ENCODE measurements around the gene VPS26C. TPM values are rescaled to one million over a fixed set of nuclear protein-coding genes. Genes with fewer than 3 reads are reported as not detected.

Gene VPS26C
- total RNA-seq, 1 experiment from 2014 or later, result 58.0 TPM

DNA sequence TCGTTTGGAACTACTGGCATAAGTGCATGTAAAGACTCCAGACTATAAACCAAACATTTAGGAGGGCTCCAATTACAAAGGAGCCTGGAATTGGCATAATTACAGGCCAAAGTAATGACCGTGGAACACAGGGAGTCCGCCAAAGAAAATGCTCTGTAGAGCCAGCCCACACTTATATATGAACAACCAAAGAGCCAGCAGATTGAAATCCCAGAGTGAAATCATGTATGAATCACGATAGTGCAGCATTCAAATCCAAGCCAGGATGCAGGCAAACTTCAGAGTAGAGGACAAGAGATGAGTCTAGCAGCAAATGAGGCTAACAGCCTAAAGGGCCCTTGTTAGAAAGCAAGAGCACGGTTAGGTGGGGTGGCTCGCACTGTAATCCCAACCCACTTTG is 13.1 kb downstream of the VPS26C start:
- Histone ChIP-seq H3K79me1 (ENCODE audit: insufficient read depth, low read depth, low read length, poor library complexity, severe bottlenecking) (peaks cover 4% of the 10 kb centered on the region), H3K27ac (ENCODE audit: insufficient read length, low read depth, low read length) (no peak overlapping the region), H3K14ac (ENCODE audit: insufficient read depth, low read length) (no peak overlapping the region), H3K56ac (ENCODE audit: insufficient read length, low read depth, low read length) (no peak overlapping the region), H3K79me2 (ENCODE audit: insufficient read depth, low read length) (peaks cover 3% of the 10 kb centered on the region; the same call in 1 of the 2 replicates), H2BK12ac (ENCODE audit: insufficient read length, low read depth, low read length) (no peak overlapping the region), H4K8ac (replicated peaks; ENCODE audit: insufficient read length, low read depth, low read length) (no peak overlapping the region), H3K18ac (ENCODE audit: insufficient read length, low read depth, low read length) (no peak overlapping the region), H3K9ac (ENCODE audit: extremely low read depth, insufficient read length, low read length) (no peak overlapping the region), H4K20me1 (ENCODE audit: control insufficient read depth, insufficient read depth, insufficient read length) (no peaks in the 10 kb centered on the region), H2BK20ac (ENCODE audit: low read depth, low read length, poor library complexity, severe bottlenecking) (no peak overlapping the region), H2BK120ac (ENCODE audit: low read depth, low read length, poor library complexity, severe bottlenecking) (no peak overlapping the region), H4K91ac (ENCODE audit: insufficient read length, low read depth, low read length) (no peak overlapping the region), H3T11ph (ENCODE audit: low read length) (no peak overlapping the region), H3K27me3 (ENCODE audit: insufficient read depth, low read length) (no peaks in the 10 kb centered on the region), H2BK15ac (ENCODE audit: low read depth, low read length) (no peak overlapping the region), H3K9me3 (ENCODE audit: control insufficient read depth, low read depth, low read length) (no peaks in the 10 kb centered on the region), H2BK5ac (ENCODE audit: insufficient read length, low read length) (no peak overlapping the region), H3K4me2 (ENCODE audit: insufficient read depth, insufficient read length, low read length) (no peak overlapping the region), H4K5ac (ENCODE audit: insufficient read length, low read depth, low read length) (no peak overlapping the region), H3K23ac (ENCODE audit: insufficient read length, low read depth, low read length) (no peak overlapping the region), H3K4me1 (ENCODE audit: insufficient read depth, low read length) (no peaks in the 10 kb centered on the region), H2AFZ (ENCODE audit: low read length) (no peak overlapping the region), H3K4ac (ENCODE audit: low read depth, low read length) (no peak overlapping the region), H3K23me2 (ENCODE audit: insufficient read length, low read depth, low read length, poor library complexity, severe bottlenecking) (peaks cover 14% of the 10 kb centered on the region), H2AK5ac (ENCODE audit: insufficient read length, low read length) (no peak overlapping the region)
- H3K27me3 Mint-ChIP-seq (ENCODE audit: low read depth), result no peaks in the 10 kb centered on the region
- peaks cover 17 to 21% of the 10 kb centered on the region in 2 experiments for H3K4me1 Mint-ChIP-seq
- no peak for DNase-seq
- WGBS (ENCODE audit: extremely low coverage, insufficient read length, low lambda C conversion rate), result no CpG with 5 or more reads among the region's 6 CpGs
- no peak overlapping the region; a peak in 1 of 7 replicates for H3K27ac Mint-ChIP-seq
- peaks cover 0 to 2% (median 1%) of the 10 kb centered on the region in 3 experiments; a peak in 2 of 7 replicates for H3K36me3 Mint-ChIP-seq (ENCODE audit: insufficient read depth in 1 of 3, low read depth in 3 of 3)
- TF ChIP-seq, protein P1, sequence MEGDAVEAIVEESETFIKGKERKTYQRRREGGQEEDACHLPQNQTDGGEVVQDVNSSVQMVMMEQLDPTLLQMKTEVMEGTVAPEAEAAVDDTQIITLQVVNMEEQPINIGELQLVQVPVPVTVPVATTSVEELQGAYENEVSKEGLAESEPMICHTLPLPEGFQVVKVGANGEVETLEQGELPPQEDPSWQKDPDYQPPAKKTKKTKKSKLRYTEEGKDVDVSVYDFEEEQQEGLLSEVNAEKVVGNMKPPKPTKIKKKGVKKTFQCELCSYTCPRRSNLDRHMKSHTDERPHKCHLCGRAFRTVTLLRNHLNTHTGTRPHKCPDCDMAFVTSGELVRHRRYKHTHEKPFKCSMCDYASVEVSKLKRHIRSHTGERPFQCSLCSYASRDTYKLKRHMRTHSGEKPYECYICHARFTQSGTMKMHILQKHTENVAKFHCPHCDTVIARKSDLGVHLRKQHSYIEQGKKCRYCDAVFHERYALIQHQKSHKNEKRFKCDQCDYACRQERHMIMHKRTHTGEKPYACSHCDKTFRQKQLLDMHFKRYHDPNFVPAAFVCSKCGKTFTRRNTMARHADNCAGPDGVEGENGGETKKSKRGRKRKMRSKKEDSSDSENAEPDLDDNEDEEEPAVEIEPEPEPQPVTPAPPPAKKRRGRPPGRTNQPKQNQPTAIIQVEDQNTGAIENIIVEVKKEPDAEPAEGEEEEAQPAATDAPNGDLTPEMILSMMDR (conservative IDR thresholded peaks at IDR 0.05), result no peak
- no peak overlapping the region for H3K4me3 Mint-ChIP-seq
- H3K9me3 Mint-ChIP-seq, result no peaks in the 10 kb centered on the region; a peak in 1 of 5 replicates

Measured in H9 (cell line).